ENCODE data around the gene AFF3. TPM values are rescaled to one million over a fixed set of nuclear protein-coding genes. Genes with fewer than 3 reads are reported as not detected.

The AFF3 gene
- total and polyA plus RNA-seq, 2 of the 8 experiments (the other 6 are each of a cell fraction or from before 2014, with no cell fraction given) = 0.27 to 3.0 TPM

DNA sequence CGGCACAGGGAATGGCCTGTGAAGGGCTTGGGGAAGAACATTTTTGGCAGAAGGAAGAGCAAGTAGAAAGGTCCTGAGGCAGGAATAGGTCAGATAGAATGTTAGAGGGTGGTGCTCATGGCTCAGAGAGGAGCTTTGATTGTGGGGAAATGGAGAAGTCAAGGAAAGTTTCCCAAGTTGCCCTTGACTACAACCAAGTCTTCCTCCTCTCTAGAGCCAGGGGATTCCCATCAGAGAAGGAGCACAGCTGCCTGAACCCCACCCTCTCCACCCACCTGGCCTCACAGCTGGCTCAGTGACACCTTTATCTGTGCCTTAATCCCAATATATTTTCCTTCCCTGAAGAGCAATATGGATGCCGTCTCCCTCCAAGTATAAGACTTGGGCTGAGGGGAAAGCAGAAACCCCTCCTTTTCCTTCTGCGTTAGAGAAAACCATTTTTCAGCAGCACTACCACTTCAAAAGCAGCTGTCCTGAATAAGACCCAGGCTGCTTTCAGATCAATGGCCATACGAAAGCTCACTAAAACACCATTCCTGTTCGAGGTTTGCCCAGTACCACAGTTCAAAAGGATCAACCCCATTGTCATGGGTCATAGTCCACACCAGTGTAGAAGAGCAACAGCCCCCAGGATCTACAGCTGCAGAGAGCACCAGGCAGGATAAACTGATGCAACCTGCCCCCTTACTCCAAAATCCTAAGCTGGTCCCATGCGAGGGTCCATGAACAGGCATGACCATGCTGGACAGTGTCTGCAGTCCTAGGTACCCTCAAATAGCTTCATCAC lies 199.6 kb downstream of the AFF3 start (continued):
- no peak for TF ChIP-seq E2F6 (IDR thresholded peaks at IDR 0.05)
- no peak for TF ChIP-seq GABPA (IDR thresholded peaks at IDR 0.05; ENCODE audit: borderline replicate concordance, insufficient read depth, low read length)
- TF ChIP-seq RBBP5 (IDR thresholded peaks at IDR 0.05; ENCODE audit: borderline replicate concordance, low read depth, low read length) = no peak
- TF ChIP-seq JUN (IDR thresholded peaks at IDR 0.05; ENCODE audit: low read depth, low read length) = no peak
